Measurements from ENCODE around the gene DCDC2C.

The DCDC2C gene

DNA sequence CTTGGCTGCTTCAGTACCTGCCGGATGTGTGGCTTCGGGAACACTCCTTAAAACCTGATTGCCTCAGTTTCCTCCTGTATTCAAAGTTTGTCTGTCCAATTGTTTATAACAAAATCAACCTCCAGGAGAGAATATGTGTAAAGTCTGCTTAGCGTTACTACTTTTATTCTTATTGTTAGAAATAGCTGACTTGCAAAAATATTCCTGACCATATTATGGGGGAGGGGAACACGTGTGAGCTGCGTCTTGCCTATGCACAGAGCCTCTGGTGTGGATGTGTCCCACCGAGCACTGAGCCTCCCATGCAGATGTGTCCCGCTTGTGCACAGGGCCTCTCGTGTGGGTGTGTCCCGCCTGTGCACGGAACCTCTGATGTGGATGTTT is 82.5 kb downstream of the DCDC2C start:
- H3K36me3 ChIP-seq (ENCODE audit: low read depth): no peaks in the 10 kb centered on the region
- ATAC-seq (ENCODE audit: low read depth) (no peak), DNase-seq (ENCODE audit: low spot score) (no peak)
- H3K27ac ChIP-seq (ENCODE audit: poor library complexity, severe bottlenecking): peak overlapping the region; percentile 86
- TF ChIP-seq, protein P1, sequence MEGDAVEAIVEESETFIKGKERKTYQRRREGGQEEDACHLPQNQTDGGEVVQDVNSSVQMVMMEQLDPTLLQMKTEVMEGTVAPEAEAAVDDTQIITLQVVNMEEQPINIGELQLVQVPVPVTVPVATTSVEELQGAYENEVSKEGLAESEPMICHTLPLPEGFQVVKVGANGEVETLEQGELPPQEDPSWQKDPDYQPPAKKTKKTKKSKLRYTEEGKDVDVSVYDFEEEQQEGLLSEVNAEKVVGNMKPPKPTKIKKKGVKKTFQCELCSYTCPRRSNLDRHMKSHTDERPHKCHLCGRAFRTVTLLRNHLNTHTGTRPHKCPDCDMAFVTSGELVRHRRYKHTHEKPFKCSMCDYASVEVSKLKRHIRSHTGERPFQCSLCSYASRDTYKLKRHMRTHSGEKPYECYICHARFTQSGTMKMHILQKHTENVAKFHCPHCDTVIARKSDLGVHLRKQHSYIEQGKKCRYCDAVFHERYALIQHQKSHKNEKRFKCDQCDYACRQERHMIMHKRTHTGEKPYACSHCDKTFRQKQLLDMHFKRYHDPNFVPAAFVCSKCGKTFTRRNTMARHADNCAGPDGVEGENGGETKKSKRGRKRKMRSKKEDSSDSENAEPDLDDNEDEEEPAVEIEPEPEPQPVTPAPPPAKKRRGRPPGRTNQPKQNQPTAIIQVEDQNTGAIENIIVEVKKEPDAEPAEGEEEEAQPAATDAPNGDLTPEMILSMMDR (IDR thresholded peaks at IDR 0.05; ENCODE audit: poor library complexity, severe bottlenecking): no peak
- H3K4me3 ChIP-seq (ENCODE audit: severe bottlenecking): no peak overlapping the region
- H3K9me3 ChIP-seq (ENCODE audit: severe bottlenecking): peaks cover 1% of the 10 kb centered on the region
- H3K27me3 ChIP-seq (ENCODE audit: insufficient read depth, poor library complexity, severe bottlenecking): no peaks in the 10 kb centered on the region
- peaks cover 13% of the 10 kb centered on the region for H3K4me1 ChIP-seq (ENCODE audit: insufficient read depth, poor library complexity, severe bottlenecking)

DNA sequence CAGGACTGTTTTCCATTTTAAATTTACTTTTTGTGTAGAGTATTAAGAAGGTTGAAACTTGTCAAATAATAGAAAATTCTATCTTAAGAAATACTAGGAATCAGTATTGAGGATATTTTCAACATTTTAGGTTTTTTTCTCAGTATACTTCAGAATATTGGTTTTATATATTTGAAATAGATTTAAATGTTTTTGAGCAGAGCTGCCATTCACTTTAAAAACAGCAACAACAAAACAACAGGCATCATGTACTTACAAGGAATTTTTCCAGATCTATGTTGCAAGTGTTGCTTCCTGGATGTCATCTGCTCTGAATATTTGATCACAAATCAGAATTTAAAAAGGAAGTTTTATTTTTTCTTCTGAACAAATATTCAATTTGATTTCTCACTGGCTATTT is 84.4 kb downstream of the DCDC2C start:
- ATAC-seq (ENCODE audit: low read depth) (no peak), DNase-seq (ENCODE audit: low spot score) (no peak)
- no peaks in the 10 kb centered on the region for H3K36me3 ChIP-seq (ENCODE audit: low read depth)
- H3K4me3 ChIP-seq (ENCODE audit: severe bottlenecking): no peak overlapping the region
- TF ChIP-seq, protein P1 (IDR thresholded peaks at IDR 0.05; ENCODE audit: poor library complexity, severe bottlenecking): no peak
- H3K27me3 ChIP-seq (ENCODE audit: insufficient read depth, poor library complexity, severe bottlenecking): no peaks in the 10 kb centered on the region
- peaks cover 13% of the 10 kb centered on the region for H3K4me1 ChIP-seq (ENCODE audit: insufficient read depth, poor library complexity, severe bottlenecking)
- no peak overlapping the region for H3K27ac ChIP-seq (ENCODE audit: poor library complexity, severe bottlenecking)
- H3K9me3 ChIP-seq (ENCODE audit: severe bottlenecking): peaks cover 1% of the 10 kb centered on the region

DNA sequence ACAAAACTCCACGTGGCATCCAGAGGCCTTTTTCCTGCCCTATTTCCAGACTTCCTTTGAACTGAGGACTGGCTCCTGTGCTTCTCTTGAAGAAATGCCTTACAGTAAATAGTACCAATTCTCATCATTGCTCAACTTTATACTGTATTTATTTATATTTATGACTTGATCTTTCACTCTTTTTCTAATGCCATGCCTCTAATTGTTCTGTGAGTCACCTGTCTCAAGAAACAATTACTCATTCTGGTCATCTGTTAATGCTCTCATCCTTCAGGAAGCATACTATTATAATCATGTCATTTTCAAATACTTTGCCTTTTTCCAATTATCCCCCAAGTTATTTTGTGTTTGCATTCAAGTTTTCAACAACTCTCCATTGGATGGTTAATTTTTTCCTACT is 85.9 kb downstream of the DCDC2C start:
- Histone ChIP-seq H3K36me3 (ENCODE audit: low read depth) (no peaks in the 10 kb centered on the region), H3K4me3 (ENCODE audit: severe bottlenecking) (no peak overlapping the region), H3K27me3 (ENCODE audit: insufficient read depth, poor library complexity, severe bottlenecking) (no peaks in the 10 kb centered on the region), H3K27ac (ENCODE audit: poor library complexity, severe bottlenecking) (peak overlapping the region; percentile 21), H3K9me3 (ENCODE audit: severe bottlenecking) (peaks cover 1% of the 10 kb centered on the region), H3K4me1 (ENCODE audit: insufficient read depth, poor library complexity, severe bottlenecking) (peaks cover 13% of the 10 kb centered on the region)
- DNase-seq (ENCODE audit: low spot score): no peak
- TF ChIP-seq, protein P1 (IDR thresholded peaks at IDR 0.05; ENCODE audit: poor library complexity, severe bottlenecking): no peak
- no peak; the same call in 2 of the 3 replicates for ATAC-seq (ENCODE audit: low read depth)

DNA sequence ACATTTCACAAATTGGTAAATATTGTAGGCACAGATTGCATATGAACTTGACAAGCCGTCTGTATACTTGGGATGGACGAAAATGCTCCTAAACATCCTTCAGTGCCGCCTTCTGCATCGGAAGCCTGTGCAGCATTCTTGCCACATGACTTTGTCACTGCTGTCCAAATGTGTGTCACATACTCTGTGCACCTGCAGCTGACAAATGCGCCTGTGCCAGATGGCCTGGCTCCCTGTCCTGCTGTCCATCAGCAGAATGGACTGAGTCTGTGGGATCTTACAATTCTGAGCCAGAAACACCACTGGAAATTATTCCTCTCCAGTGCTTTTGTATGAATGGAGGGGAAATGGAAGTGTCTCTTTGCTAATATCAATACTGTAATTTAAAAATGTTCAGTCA is 89.9 kb downstream of the DCDC2C start:
- H3K36me3 ChIP-seq (ENCODE audit: low read depth): no peaks in the 10 kb centered on the region
- no peak overlapping the region for H3K4me3 ChIP-seq (ENCODE audit: severe bottlenecking)
- TF ChIP-seq, protein P1 (IDR thresholded peaks at IDR 0.05; ENCODE audit: poor library complexity, severe bottlenecking): no peak
- peaks cover 6% of the 10 kb centered on the region for H3K4me1 ChIP-seq (ENCODE audit: insufficient read depth, poor library complexity, severe bottlenecking)
- H3K27me3 ChIP-seq (ENCODE audit: insufficient read depth, poor library complexity, severe bottlenecking): no peaks in the 10 kb centered on the region
- ATAC-seq (ENCODE audit: low read depth) (no peak), DNase-seq (ENCODE audit: low spot score) (no peak)
- no peak overlapping the region for H3K27ac ChIP-seq (ENCODE audit: poor library complexity, severe bottlenecking)
- H3K9me3 ChIP-seq (ENCODE audit: severe bottlenecking): peaks cover under 1% of the 10 kb centered on the region

DNA sequence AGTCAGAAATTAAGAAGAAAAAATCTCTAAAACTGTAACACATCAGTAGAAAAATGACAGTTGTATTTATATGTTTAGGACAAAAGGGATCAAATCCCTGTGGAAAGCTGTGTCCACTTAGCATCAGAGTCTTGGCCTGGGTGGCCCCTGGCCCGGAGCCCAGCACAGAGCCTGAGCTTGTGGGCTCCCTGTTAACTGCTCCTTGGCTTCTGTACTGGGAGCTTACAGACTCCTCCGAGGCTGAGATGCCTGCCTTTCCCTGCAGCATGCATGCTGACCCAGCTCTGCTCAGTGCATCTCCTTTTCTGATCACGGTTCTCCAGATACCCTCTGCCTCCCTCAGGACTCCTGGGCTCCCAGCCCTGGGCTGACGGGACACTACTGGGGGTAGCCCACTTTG is 98.1 kb downstream of the DCDC2C start:
- no peaks in the 10 kb centered on the region for H3K36me3 ChIP-seq (ENCODE audit: low read depth)
- TF ChIP-seq, protein P1 (IDR thresholded peaks at IDR 0.05; ENCODE audit: poor library complexity, severe bottlenecking): no peak
- no peaks in the 10 kb centered on the region for H3K9me3 ChIP-seq (ENCODE audit: severe bottlenecking)
- H3K27me3 ChIP-seq (ENCODE audit: insufficient read depth, poor library complexity, severe bottlenecking): no peaks in the 10 kb centered on the region
- no peaks in the 10 kb centered on the region for H3K4me1 ChIP-seq (ENCODE audit: insufficient read depth, poor library complexity, severe bottlenecking)
- DNase-seq (ENCODE audit: low spot score) (no peak), ATAC-seq (ENCODE audit: low read depth) (no peak)
- no peak overlapping the region for H3K27ac ChIP-seq (ENCODE audit: poor library complexity, severe bottlenecking)
- H3K4me3 ChIP-seq (ENCODE audit: severe bottlenecking): no peak overlapping the region
